ENCODE data around the gene USP46.

Gene USP46

DNA sequence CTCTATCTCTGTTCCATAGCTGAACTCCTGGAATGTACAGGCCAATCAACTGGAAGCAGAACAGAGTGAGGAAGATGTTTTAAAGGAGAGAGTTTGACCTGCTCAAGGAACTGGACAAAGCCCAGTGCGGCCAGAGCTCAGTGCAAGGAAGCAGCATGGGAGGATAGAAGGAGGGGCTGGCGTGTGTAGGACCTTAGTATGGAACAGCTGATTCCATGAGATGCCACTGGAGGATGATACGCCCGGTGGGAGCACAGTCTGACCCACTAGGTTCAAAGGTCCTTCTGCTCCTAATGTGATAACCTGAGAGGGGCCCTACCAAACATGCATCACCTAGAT is 81.5 kb downstream of the USP46 start:
- in situ Hi-C loops (cut with HindIII; ENCODE audit: low sequenced_read_pairs) = no loop called here

GRCh38 chr4:52576961-52577623 is 82.0 kb downstream of the USP46 start:
- in situ Hi-C loops (cut with HindIII; ENCODE audit: low sequenced_read_pairs) = no loop called here

DNA sequence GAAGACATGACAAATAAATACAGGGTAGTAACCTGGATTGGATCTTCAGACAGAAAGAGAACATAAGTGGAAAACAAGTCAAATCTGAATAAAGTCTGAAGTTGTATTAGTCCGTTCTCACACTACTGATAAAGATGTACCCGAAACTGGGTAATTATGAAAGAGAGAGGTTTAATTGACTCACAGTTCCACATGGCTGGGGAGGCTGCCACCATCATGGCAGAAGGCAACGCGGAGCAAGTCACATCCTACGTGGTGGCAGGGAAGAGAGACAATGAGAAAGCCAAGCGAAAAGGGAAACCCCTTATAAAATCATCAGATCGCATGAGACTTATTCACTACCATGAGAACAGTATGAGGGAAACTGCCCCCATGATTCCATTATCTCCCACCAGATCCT is 82.8 kb downstream of the USP46 start:
- in situ Hi-C loops (cut with HindIII; ENCODE audit: low sequenced_read_pairs) = no loop called here

GRCh38 chr4:52575406-52575805 is 83.7 kb downstream of the USP46 start:
- in situ Hi-C loops (cut with HindIII; ENCODE audit: low sequenced_read_pairs) = no loop called here

DNA sequence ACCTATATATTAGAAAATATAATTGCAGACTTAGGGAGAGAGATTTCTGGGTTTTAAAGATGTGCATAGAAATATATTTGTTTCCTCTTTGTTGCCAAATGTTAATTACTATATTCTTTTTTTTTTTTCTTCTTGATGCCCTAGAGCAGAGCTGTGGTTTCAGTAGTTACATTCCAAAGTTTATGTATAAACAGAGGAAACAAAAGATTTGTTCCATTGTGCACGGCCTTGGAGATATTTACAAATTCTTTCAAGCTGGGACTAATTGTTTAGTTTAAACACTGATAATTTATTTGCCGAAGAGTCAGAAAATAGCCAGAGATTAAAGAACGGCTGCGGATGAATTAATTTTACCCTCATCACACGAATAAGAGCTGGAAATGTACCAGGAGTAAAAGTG is 85.1 kb downstream of the USP46 start:
- in situ Hi-C loops (cut with HindIII; ENCODE audit: low sequenced_read_pairs) = loop anchor here (25.0 kb wide), 1 partner anchor 88 kb away; the partner anchor contains the start of gene USP46

DNA sequence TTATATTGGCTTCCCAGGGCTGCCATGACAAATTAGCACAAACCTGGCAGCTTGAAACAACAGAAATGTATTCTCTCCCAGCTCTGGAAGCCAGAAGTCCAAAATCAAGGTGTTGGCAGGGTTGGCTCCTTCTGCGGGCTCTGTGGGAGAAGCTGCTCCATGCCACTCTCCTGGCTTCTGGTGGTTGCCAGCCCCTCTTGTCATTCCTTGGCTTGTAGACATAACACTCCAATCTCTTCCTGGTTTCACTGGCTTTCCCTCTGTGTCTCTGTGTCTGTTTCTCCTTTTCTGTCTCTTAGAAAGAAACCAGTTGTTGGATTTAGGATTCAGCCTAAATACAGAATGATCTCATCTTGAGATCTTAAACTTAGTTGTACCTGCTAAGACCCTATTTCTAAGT is 85.5 kb downstream of the USP46 start:
- in situ Hi-C loops (cut with HindIII; ENCODE audit: low sequenced_read_pairs) = loop anchor here (25.0 kb wide), 1 partner anchor 89 kb away; the partner anchor contains the start of gene USP46

DNA sequence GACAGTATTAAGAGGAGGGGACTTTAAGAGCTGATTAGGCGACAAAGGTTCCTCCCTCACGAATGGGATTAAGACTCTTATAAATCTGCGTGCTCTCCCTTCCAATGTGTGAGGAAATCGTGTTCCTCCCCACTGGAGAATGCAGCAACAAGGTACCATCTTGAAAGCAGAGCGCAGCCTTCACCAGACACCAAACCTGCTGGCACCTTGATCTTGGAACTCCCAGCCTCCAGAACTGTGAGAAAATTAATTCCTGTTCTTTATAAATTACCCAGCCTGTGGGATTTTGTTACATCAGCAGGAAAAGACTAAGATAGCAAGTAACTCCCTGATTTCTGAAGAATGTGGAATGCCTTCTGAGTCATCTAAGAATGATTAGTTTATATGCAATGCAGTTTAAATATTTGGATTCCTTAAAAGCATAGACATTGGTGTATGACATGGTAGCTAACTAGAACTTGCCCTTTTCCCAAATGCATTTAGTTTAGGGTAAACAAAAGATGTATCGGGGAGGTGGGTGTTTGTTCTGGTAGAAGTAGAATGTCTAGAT is 86.1 kb downstream of the USP46 start:
- in situ Hi-C loops (cut with HindIII; ENCODE audit: low sequenced_read_pairs) = loop anchor here (25.0 kb wide), 1 partner anchor 89 kb away; the partner anchor contains the start of gene USP46

- in situ Hi-C loops (cut with HindIII; ENCODE audit: low sequenced_read_pairs) = loop anchor here (25.0 kb wide), 1 partner anchor 94 kb away; the partner anchor contains the start of gene USP46
Observed at GRCh38 chr4:52568351-52568750, 90.8 kb downstream of the USP46 start.

GRCh38 chr4:52566136-52567031 is 92.7 kb downstream of the USP46 start:
- in situ Hi-C loops (cut with HindIII; ENCODE audit: low sequenced_read_pairs) = loop anchor here (25.0 kb wide), 1 partner anchor 96 kb away; the partner anchor contains the start of gene USP46

DNA sequence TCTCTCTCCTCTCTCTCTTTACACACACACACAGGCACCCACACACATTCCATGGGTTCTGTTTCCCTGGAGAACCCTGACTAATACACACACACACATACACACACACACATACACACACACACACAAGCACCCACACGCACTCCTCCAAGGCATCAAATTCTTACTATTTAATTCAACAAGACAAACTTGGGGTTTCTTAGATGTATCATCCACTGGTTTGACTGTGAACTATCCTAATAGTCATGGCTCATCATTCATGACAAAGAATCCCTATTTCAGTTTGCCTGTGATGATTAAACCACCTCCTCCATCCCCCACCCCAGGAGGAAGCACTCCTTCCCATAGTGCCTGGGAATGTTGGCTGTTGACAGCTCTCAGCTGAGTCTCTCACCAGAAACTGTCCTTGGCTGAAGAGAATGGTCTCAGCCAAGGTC is 98.2 kb downstream of the USP46 start:
- in situ Hi-C loops (cut with HindIII; ENCODE audit: low sequenced_read_pairs) = loop anchor here (25.0 kb wide), 1 partner anchor 101 kb away; the partner anchor contains the start of gene USP46

DNA sequence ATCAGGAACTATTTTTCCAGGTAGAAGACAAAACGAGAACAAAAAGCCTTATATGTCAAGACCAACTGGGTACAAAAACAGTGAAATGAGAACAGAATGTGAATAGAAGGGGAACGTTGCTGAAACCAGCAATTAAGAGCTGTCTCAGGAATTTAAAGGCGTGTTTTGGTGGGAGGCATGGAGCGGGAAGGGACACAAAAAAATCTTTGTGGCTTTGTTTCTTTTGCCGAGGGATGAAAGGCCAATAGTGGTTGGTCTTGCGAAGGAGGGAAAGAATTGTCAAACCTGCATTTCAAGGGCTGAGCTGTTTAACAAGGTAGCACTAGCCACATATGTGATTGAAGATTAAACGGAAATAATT is 103.8 kb downstream of the USP46 start:
- in situ Hi-C loops (cut with HindIII; ENCODE audit: low sequenced_read_pairs) = loop anchor here (25.0 kb wide), 1 partner anchor 107 kb away; the partner anchor contains the start of gene USP46

- in situ Hi-C loops (cut with HindIII; ENCODE audit: low sequenced_read_pairs) = loop anchor here (25.0 kb wide), 1 partner anchor 108 kb away; the partner anchor contains the start of gene USP46
Observed at GRCh38 chr4:52554612-52555355, 104.3 kb downstream of the USP46 start.

GRCh38 chr4:52552778-52553177 is 106.3 kb downstream of the USP46 start:
- in situ Hi-C loops (cut with HindIII; ENCODE audit: low sequenced_read_pairs) = loop anchor here (25.0 kb wide), 1 partner anchor 110 kb away; the partner anchor contains the start of gene USP46

- in situ Hi-C loops (cut with HindIII; ENCODE audit: low sequenced_read_pairs) = loop anchor here (25.0 kb wide), 1 partner anchor 111 kb away; the partner anchor contains the start of gene USP46
Observed at GRCh38 chr4:52551487-52551886, 107.6 kb downstream of the USP46 start.

DNA sequence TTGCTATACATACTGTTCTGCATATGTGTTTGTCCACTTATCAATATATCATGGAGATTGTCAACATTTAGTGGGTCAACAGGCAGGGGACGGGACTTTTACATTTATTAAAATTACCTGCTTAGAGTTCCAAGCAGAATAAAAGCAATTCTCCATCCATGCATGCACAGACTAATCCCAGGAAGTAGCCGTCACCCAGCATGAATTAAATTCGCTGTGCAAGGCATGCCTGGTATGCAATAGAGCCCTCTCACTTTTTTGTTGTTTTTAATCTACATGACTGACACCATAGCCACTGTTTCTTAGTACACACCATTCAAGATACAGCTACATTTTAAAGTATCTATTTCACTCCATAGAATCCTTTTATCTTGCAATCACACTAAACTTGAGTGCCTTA is 108.9 kb downstream of the USP46 start:
- in situ Hi-C loops (cut with HindIII; ENCODE audit: low sequenced_read_pairs) = loop anchor here (25.0 kb wide), 1 partner anchor 112 kb away; the partner anchor contains the start of gene USP46

DNA sequence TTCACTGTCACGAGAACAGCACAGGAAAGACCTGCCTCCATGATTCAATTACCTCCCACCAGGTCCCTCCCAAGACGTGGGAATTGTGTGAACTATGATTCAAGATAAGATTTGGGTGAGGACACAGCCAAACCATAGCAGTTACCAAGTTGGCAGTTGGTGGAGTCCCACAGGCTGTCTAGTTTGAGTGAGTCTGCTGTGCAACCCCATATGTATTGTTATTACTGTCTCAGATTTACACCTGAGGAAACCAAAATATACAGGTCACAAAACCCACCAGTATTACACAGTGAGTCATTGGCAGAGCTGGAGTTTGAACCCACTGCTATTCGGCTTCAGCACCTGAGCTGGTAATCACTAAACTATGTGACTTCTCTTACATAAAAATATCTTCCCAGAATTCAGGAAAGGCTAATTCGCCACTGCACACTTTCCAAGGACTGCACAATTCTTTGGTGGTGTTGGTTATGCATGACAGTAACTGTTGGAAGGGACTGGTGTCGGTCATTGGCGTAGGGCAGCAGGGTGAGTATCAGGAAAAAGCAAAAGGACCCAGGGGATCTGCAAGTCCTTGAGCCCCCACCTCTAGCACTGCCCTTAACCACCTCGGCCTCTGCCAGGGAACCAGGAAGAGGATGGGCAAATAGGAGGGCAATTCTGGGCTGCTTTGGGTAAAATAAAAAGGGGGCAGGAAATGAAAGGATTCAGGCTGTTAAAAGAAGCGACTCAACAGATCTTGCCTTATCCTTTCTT is 110.1 kb downstream of the USP46 start:
- in situ Hi-C loops (cut with HindIII; ENCODE audit: low sequenced_read_pairs) = no loop called here

DNA sequence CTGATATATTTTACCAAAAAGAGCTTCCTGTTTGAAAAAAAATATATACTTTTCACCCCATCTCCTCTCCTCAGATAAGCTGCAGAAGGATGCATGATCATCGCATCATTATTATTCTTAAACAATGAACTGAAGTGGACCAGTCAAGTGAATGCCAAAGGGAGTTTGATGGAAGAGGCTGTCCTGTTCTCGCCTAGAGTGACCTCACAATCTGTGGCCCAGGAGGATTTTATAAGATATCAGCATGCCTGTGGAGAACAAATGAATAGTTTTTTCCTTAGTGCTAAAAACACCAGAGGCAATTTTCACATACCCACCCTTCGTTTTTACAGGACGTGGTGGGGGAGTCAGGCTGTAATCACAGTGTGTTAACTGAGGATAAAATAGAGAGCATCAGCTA is 112.7 kb downstream of the USP46 start:
- in situ Hi-C loops (cut with HindIII; ENCODE audit: low sequenced_read_pairs) = no loop called here

DNA sequence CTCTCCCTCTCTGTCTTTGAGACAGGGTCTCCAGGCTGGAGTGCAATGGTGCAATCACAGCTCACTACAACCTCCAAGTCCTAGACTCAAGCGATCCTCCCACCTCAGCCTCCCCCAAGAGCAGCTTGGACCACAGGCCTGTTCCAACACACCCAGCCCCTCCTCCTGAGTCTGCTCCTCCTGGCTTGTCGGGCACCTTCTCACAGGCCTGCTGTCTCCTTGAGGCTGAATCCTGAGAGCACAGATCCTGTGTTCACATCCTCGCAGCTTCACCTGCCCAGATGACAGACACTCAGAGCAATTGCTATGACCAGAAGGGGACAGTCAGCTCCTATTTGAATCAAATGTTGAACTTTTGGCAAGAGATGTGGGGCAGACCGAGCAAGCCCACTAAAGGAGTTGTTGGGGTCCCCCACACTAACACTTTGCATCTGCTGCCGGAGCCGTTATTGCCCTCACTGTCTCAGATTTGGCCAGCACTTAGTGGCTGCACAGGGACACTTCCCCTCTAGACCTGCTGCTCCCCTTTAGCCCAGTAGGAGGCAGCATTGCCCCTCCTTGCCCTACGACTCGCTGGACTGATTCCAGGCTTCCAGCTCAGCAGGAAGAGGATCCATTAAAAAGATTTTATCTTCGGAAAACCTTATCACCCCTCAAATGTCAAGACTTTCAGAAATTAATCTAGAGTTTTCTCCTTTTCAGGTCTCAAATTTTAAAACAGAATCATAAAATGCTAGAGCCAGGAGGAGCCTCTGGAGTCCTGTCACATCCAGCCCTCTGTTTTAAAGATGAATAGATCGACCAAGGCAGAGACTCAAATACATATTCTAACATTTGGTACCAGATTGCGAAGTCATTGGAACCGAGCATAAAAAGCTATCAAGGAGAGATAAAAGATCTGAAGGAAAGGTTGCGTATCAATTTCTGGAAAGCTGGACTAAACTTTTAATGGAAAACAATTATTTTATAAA is 113.7 kb downstream of the USP46 start:
- in situ Hi-C loops (cut with HindIII; ENCODE audit: low sequenced_read_pairs) = no loop called here
